ENCODE results near the gene ZNF43. TPM values are rescaled to one million over a fixed set of nuclear protein-coding genes. Genes with fewer than 3 reads are reported as not detected.
"Not testable (repeated sequence)": the region's sequence is repeated elsewhere in the genome, so short reads cannot be mapped to it uniquely, and the experiment has no call there.

ZNF43 gene
- total and polyA plus RNA-seq, 2 of the 13 experiments (the other 11 are each of a cell fraction or from before 2014, with no cell fraction given), result 2.9 to 8.5 TPM

DNA sequence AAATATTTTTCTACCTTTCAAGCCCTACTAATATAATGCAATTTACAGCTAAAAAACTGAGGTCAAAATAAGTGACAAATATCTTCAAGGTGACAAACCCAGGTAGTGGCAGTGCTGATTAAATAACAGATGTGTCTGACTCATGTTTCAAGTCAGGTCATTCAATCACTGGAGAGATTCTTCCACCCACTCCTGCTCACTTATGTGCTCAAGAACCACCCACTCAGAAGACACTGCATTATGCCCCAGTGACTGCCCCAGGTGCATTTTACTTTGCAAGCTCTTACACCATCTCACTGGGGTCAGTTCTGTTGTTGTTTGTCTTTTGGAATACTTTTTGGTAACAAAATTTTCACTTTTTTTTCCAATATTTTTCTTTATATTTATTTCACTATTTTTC is 70.8 kb downstream of the ZNF43 start (continued):
- TF ChIP-seq, protein P1, sequence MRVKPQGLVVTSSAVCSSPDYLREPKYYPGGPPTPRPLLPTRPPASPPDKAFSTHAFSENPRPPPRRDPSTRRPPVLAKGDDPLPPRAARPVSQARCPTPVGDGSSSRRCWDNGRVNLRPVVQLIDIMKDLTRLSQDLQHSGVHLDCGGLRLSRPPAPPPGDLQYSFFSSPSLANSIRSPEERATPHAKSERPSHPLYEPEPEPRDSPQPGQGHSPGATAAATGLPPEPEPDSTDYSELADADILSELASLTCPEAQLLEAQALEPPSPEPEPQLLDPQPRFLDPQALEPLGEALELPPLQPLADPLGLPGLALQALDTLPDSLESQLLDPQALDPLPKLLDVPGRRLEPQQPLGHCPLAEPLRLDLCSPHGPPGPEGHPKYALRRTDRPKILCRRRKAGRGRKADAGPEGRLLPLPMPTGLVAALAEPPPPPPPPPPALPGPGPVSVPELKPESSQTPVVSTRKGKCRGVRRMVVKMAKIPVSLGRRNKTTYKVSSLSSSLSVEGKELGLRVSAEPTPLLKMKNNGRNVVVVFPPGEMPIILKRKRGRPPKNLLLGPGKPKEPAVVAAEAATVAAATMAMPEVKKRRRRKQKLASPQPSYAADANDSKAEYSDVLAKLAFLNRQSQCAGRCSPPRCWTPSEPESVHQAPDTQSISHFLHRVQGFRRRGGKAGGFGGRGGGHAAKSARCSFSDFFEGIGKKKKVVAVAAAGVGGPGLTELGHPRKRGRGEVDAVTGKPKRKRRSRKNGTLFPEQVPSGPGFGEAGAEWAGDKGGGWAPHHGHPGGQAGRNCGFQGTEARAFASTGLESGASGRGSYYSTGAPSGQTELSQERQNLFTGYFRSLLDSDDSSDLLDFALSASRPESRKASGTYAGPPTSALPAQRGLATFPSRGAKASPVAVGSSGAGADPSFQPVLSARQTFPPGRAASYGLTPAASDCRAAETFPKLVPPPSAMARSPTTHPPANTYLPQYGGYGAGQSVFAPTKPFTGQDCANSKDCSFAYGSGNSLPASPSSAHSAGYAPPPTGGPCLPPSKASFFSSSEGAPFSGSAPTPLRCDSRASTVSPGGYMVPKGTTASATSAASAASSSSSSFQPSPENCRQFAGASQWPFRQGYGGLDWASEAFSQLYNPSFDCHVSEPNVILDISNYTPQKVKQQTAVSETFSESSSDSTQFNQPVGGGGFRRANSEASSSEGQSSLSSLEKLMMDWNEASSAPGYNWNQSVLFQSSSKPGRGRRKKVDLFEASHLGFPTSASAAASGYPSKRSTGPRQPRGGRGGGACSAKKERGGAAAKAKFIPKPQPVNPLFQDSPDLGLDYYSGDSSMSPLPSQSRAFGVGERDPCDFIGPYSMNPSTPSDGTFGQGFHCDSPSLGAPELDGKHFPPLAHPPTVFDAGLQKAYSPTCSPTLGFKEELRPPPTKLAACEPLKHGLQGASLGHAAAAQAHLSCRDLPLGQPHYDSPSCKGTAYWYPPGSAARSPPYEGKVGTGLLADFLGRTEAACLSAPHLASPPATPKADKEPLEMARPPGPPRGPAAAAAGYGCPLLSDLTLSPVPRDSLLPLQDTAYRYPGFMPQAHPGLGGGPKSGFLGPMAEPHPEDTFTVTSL (CRISPR knock-in tag; IDR thresholded peaks at IDR 0.05; ENCODE audit: borderline replicate concordance), result no peak
- no peak for TF ChIP-seq GATAD1 (CRISPR knock-in tag; IDR thresholded peaks at IDR 0.05)

DNA sequence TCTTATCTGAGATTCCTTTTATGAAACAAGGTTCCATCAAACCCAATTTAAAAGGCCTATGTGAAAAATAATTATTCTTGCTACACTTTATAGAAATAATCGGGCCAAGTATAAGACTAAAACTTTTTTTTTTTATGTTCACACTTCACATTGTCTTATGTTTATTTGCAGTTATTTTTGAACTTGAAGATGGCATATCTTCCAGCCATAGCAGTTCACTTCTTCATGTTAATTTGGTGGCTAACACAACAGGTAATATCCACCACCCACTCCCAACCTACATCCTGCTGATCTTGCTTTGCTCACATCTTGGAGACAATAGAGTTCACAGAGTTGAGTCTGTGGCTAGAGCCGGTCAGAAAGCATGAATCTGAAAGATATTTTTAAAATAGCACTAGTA is 74.4 kb downstream of the ZNF43 start:
- intact Hi-C loops (cut with micrococcal nuclease; ENCODE audit: unreplicated experiment), result loop anchor here (10.0 kb wide), 1 partner anchor 437 kb away; the partner anchor contains the start of gene ZNF708

More for the DNA sequence above, 74.4 kb downstream of the ZNF43 start:
- H4K20me1 ChIP-seq (ENCODE audit: insufficient read depth, low read length); H3K9me3 ChIP-seq (ENCODE audit: low read length); POLR2A ChIA-PET; ATAC-seq; H3K9ac ChIP-seq (ENCODE audit: insufficient read depth, low read depth, low read length); H3K4me3 ChIP-seq (replicated peaks in 1 of 3; ENCODE audit: insufficient read depth in 1 of 3, low read depth in 2 of 3, low read length in 3 of 3); FAIRE-seq; H3K27me3 ChIP-seq (ENCODE audit: control insufficient read depth in 1 of 2, insufficient read depth in 2 of 2, low read length in 2 of 2); H3K27ac ChIP-seq (ENCODE audit: extremely low read length, insufficient read depth, low read length); H3K79me2 ChIP-seq (ENCODE audit: insufficient read depth, low read length); H3K4me2 ChIP-seq (ENCODE audit: low read depth, low read length); DNase-seq (ENCODE audit: low spot score); H2AFZ ChIP-seq (ENCODE audit: low read length); in situ Hi-C loops (cut with HindIII; ENCODE audit: extremely low pct_ligation_motif_present, low pct_unique_long_range_greater_than_20kb); BruUV-seq (replicated peaks); CTCF ChIA-PET (ENCODE audit: low intra/inter-chr PET ratio, low total read pairs): not testable (repeated sequence)
- WGBS (ENCODE audit: low lambda C conversion rate), result 76% methylated on average over 2 of the region's 2 CpGs
- Histone ChIP-seq H3K4me1 (ENCODE audit: insufficient read depth, low read length) (peaks cover 17% of the 10 kb centered on the region), H3K36me3 (replicated peaks in 1 of 2; ENCODE audit: control insufficient read depth in 1 of 2, insufficient read depth in 2 of 2, low read length in 2 of 2) (peaks cover 6 to 20% of the 10 kb centered on the region in 2 experiments; a peak in 3 of 5 replicates)
